Measurements from ENCODE around the gene KLHL42. TPM values are rescaled to one million over a fixed set of nuclear protein-coding genes. Genes with fewer than 3 reads are reported as not detected.

KLHL42 gene
- total and polyA plus RNA-seq, 2 of the 13 experiments (the other 11 are each of a cell fraction or from before 2014, with no cell fraction given) = 13.5 to 14.0 TPM

DNA sequence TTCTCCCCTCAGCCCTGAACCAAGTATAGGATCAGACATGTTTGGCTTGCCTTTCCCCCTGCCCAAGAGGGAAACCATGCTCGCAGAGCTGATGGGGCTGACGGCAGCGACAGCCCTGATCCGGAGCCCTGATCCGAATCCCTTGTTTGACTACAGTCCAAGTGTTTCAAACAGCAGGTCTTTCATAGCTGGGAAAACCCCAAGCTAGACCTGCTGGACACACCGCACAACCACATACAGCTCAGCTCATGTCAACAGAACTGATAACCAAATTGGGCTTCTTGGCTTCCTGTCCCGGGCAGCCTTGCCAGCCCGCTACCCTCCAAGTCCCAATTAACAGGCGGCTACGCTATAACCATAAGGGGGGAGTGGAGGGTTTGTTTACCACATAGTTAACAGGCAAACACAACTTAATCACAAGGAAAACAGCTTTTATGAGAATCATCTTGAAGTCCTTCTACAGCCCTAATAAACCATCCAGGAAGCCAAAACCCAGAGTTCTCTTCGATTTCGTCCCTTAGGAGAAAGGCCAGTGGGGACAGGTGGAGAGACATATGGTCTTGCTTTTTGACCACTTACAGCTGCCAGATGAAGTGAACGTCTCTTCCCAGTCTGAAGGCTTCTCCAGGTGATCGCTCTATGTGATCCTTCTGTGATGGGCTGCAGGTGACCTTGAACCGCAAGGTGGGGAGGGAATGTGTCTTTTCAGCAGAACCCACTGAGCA, 64.5 kb downstream of the KLHL42 start (continued):
- no peak for TF ChIP-seq TAF15 (IDR thresholded peaks at IDR 0.05; ENCODE audit: low read depth, low read length, poor library complexity, severe bottlenecking)
- TF ChIP-seq SP1 (IDR thresholded peaks at IDR 0.05) = no peak
- TF ChIP-seq SP1 (CRISPR knock-in tag; IDR thresholded peaks at IDR 0.05) = no peak
- TF ChIP-seq ZEB1 (IDR thresholded peaks at IDR 0.05; ENCODE audit: insufficient replicate concordance, low read depth) = no peak
- TF ChIP-seq SMAD3 (CRISPR knock-in tag; IDR thresholded peaks at IDR 0.05) = no peak
- no peak for TF ChIP-seq AGO2 (optimal IDR thresholded peaks at IDR 0.05; ENCODE audit: low read depth, low read length)
- TF ChIP-seq TBP (CRISPR knock-in tag; IDR thresholded peaks at IDR 0.05) = no peak

DNA sequence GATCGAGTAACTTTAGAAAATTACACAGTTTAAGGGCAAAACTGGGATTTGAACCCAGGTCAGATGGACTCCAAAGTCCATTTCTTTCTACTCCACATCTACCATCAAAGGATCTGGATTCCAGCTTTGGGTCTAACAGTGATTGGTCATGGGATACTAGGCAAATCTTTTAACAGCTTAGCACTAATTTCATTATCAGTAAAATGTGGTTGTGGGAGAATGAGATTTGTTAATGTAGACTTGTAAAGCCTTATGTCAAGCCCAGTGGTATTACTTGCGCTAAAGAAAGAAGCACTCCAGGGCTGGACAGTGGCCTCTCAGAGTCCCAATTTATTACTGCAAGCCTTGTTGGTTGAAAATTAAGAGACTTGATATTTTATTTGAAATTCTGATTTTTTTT, 65.2 kb downstream of the KLHL42 start:
- Histone ChIP-seq H3K79me2 (ENCODE audit: insufficient read depth, low read length) (no peaks in the 10 kb centered on the region), H3K9ac (ENCODE audit: insufficient read depth, low read depth, low read length) (no peak overlapping the region), H3K27ac (ENCODE audit: extremely low read length, insufficient read depth, low read length) (no peak overlapping the region), H3K4me3 (replicated peaks in 1 of 3; ENCODE audit: insufficient read depth in 1 of 3, low read depth in 2 of 3, low read length in 3 of 3) (no peak overlapping the region), H3K4me2 (ENCODE audit: low read depth, low read length) (no peak overlapping the region), H3K36me3 (replicated peaks in 1 of 2; ENCODE audit: control insufficient read depth in 1 of 2, insufficient read depth in 2 of 2, low read length in 2 of 2) (no peaks in the 10 kb centered on the region), H4K20me1 (ENCODE audit: insufficient read depth, low read length) (no peaks in the 10 kb centered on the region), H3K9me3 (ENCODE audit: low read length) (no peaks in the 10 kb centered on the region), H3K27me3 (ENCODE audit: control insufficient read depth in 1 of 2, insufficient read depth in 2 of 2, low read length in 2 of 2) (no peaks in the 10 kb centered on the region; a peak in 1 of 5 replicates), H3K4me1 (ENCODE audit: insufficient read depth, low read length) (peaks cover 19% of the 10 kb centered on the region), H2AFZ (ENCODE audit: low read length) (no peak overlapping the region)
- ATAC-seq = no peak
- 51% methylated on average over 2 of the region's 2 CpGs for WGBS (ENCODE audit: low lambda C conversion rate)
- no peak for DNase-seq (ENCODE audit: low spot score)
- in situ Hi-C loops (cut with HindIII; ENCODE audit: extremely low pct_ligation_motif_present, low pct_unique_long_range_greater_than_20kb) (no loop called here), intact Hi-C loops (cut with micrococcal nuclease; ENCODE audit: unreplicated experiment) (loop anchor here (10.0 kb wide), 2 partner anchors 60 to 100 kb away; no protein-coding TSS in a partner anchor)
- ChIA-PET POLR2A (no interaction called here), CTCF (ENCODE audit: low intra/inter-chr PET ratio, low total read pairs) (no interaction called here)
- no TSS peak for BruUV-seq (replicated peaks)
- no peak for FAIRE-seq
- no peak for TF ChIP-seq MXD4 (CRISPR knock-in tag; IDR thresholded peaks at IDR 0.05)
- no peak for TF ChIP-seq ZNF30 (CRISPR knock-in tag; IDR thresholded peaks at IDR 0.05)
- TF ChIP-seq GLI4 (CRISPR knock-in tag; IDR thresholded peaks at IDR 0.05; ENCODE audit: borderline replicate concordance) = no peak
- no peak for TF ChIP-seq FOXK2 (IDR thresholded peaks at IDR 0.05)
- TF ChIP-seq GABPA (IDR thresholded peaks at IDR 0.05; ENCODE audit: low read depth, low read length) = no peak
- no peak for TF ChIP-seq GABPA (CRISPR knock-in tag; IDR thresholded peaks at IDR 0.05; ENCODE audit: low read depth)
- no peak for TF ChIP-seq NKX3-1 (CRISPR knock-in tag; IDR thresholded peaks at IDR 0.05)
- no peak for TF ChIP-seq ZFP62 (CRISPR knock-in tag; IDR thresholded peaks at IDR 0.05)
- TF ChIP-seq ZMYM2 (CRISPR knock-in tag; IDR thresholded peaks at IDR 0.05) = no peak
- TF ChIP-seq HES4 (CRISPR knock-in tag; IDR thresholded peaks at IDR 0.05; ENCODE audit: borderline replicate concordance) = no peak
- TF ChIP-seq DZIP1 (CRISPR knock-in tag; IDR thresholded peaks at IDR 0.05) = no peak
- no peak for TF ChIP-seq ZNF337 (CRISPR knock-in tag; IDR thresholded peaks at IDR 0.05; ENCODE audit: borderline replicate concordance, low read depth)
